Measurements from ENCODE around the gene ELMO1. TPM values are rescaled to one million over a fixed set of nuclear protein-coding genes. Genes with fewer than 3 reads are reported as not detected.

The ELMO1 gene
- total and polyA plus RNA-seq, 8 donors = 18.2 to 55.3 (median 45.6) TPM

- Histone ChIP-seq H3K27me3 (no peaks in the 10 kb centered on the region), H3K36me3 (no peaks in the 10 kb centered on the region), H3K9me3 (no peaks in the 10 kb centered on the region), H3K4me1 (no peaks in the 10 kb centered on the region), H3K27ac (no peak overlapping the region), H3K4me3 (no peak overlapping the region)
- ATAC-seq = no peak
- TF ChIP-seq CTCF (IDR thresholded peaks at IDR 0.05) = no peak
- no peak for DNase-seq
- intact Hi-C loops (cut with DNase I) = loop anchor here (10.0 kb wide), 2 partner anchors 223 to 233 kb away; no protein-coding TSS in a partner anchor
Observed at GRCh38 chr7:36961693-36962092, 487.0 kb downstream of the ELMO1 start.

- Histone ChIP-seq H3K4me3 (no peak overlapping the region), H3K36me3 (no peaks in the 10 kb centered on the region), H3K4me1 (no peaks in the 10 kb centered on the region), H3K27me3 (no peaks in the 10 kb centered on the region), H3K27ac (no peak overlapping the region), H3K9me3 (no peaks in the 10 kb centered on the region)
- no peak for TF ChIP-seq CTCF (IDR thresholded peaks at IDR 0.05)
- DNase-seq = no peak
- intact Hi-C loops (cut with DNase I) = loop anchor here (10.0 kb wide), 2 partner anchors 224 to 234 kb away; no protein-coding TSS in a partner anchor
- no peak for ATAC-seq
Observed at GRCh38 chr7:36961097-36961496, 487.6 kb downstream of the ELMO1 start.

GRCh38 chr7:36960105-36960504 is 488.6 kb downstream of the ELMO1 start:
- Histone ChIP-seq H3K4me3 (no peak overlapping the region), H3K27ac (no peak overlapping the region), H3K36me3 (no peaks in the 10 kb centered on the region), H3K27me3 (no peaks in the 10 kb centered on the region), H3K4me1 (no peaks in the 10 kb centered on the region), H3K9me3 (no peaks in the 10 kb centered on the region)
- ATAC-seq = no peak
- no peak for DNase-seq
- intact Hi-C loops (cut with DNase I) = loop anchor here (10.0 kb wide), 2 partner anchors 225 to 235 kb away; no protein-coding TSS in a partner anchor
- TF ChIP-seq CTCF (IDR thresholded peaks at IDR 0.05) = no peak

GRCh38 chr7:36958111-36958733 is 490.4 kb downstream of the ELMO1 start:
- Histone ChIP-seq H3K36me3 (no peaks in the 10 kb centered on the region), H3K9me3 (no peaks in the 10 kb centered on the region), H3K27ac (no peak overlapping the region), H3K4me3 (no peak overlapping the region), H3K4me1 (no peaks in the 10 kb centered on the region), H3K27me3 (no peaks in the 10 kb centered on the region)
- ATAC-seq = no peak
- DNase-seq = no peak
- no peak for TF ChIP-seq CTCF (IDR thresholded peaks at IDR 0.05)
- intact Hi-C loops (cut with DNase I) = no loop called here

GRCh38 chr7:36957620-36958019 is 491.0 kb downstream of the ELMO1 start:
- intact Hi-C loops (cut with DNase I) = no loop called here

More at GRCh38 chr7:36957620-36958019, 491.0 kb downstream of the ELMO1 start:
- Histone ChIP-seq H3K4me1 (no peaks in the 10 kb centered on the region), H3K27ac (no peak overlapping the region), H3K9me3 (no peaks in the 10 kb centered on the region), H3K4me3 (no peak overlapping the region), H3K27me3 (no peaks in the 10 kb centered on the region), H3K36me3 (no peaks in the 10 kb centered on the region)
- DNase-seq (no peak), ATAC-seq (no peak)
- TF ChIP-seq CTCF (IDR thresholded peaks at IDR 0.05) = no peak

Data from left lung (tissue), 10 donors.